SK-N-SH treated with all-trans-retinoic acid at 6 μM for 48 hours (cell line): ENCODE measurements around the gene MAPK10.
A peak's percentile ranks its signal among the peaks of the same experiment; 100 is the strongest.

Source experiments
- ATAC-seq: fragments of 200-7000 bp; cut with Tn5 transposase; 3 replicates; pipeline ENCODE4 v1.9.1; 2020; ENCODE audit warnings: mild to moderate bottlenecking, moderate library complexity
- ARNTL ChIP-seq: fragments of 450-650 bp; formaldehyde crosslinking; IDR thresholded peaks from 2 replicates; pipeline ENCODE4 v1.5.0; 2020; ENCODE audit warnings: low read depth, mild to moderate bottlenecking, moderate library complexity, borderline replicate concordance
- BACH2 ChIP-seq: fragments of 250-450 bp; sonication (Bioruptor Pico); IDR thresholded peaks from 2 replicates; pipeline ENCODE4 v1.9.0; 2021; ENCODE audit warnings: mild to moderate bottlenecking, borderline replicate concordance
- CSDC2 ChIP-seq: fragments of 250-450 bp; sonication (Bioruptor Pico); IDR thresholded peaks from 2 replicates; pipeline ENCODE4 v1.5.0; 2020; ENCODE audit warnings: mild to moderate bottlenecking, moderate library complexity
- CSRNP3 ChIP-seq: fragments of 250-450 bp; sonication (Bioruptor Pico); IDR thresholded peaks from 2 replicates; pipeline ENCODE4 v1.5.1; 2021; ENCODE audit warnings: mild to moderate bottlenecking, moderate library complexity
- GLIS3 ChIP-seq: fragments of 250-450 bp; sonication (Bioruptor Pico); IDR thresholded peaks from 2 replicates; pipeline ENCODE4 v1.5.0; 2020; ENCODE audit warnings: mild to moderate bottlenecking, moderate library complexity
- ISL1 ChIP-seq: fragments of 250-450 bp; sonication (Bioruptor Pico); IDR thresholded peaks from 2 replicates; pipeline ENCODE4 v2.1.2; 2022; ENCODE audit warnings: mild to moderate bottlenecking, moderate library complexity
- OSR1 ChIP-seq: fragments of 250-450 bp; sonication (Bioruptor Pico); IDR thresholded peaks from 2 replicates; pipeline ENCODE4 v1.8.0; 2022; ENCODE audit warnings: moderate library complexity, mild to moderate bottlenecking, inconsistent platforms
- PPARA ChIP-seq: fragments of 250-450 bp; sonication (Bioruptor Pico); IDR thresholded peaks from 2 replicates; pipeline ENCODE4 v1.5.0; 2020; ENCODE audit warnings: mild to moderate bottlenecking, borderline replicate concordance
- RARB ChIP-seq: fragments of 250-450 bp; sonication (Bioruptor Pico); IDR thresholded peaks from 2 replicates; pipeline ENCODE4 v1.8.0; 2021; ENCODE audit warnings: mild to moderate bottlenecking, moderate library complexity
- SNAI2 ChIP-seq: fragments of 250-450 bp; sonication (Bioruptor Pico); IDR thresholded peaks from 2 replicates; pipeline ENCODE4 v1.5.0; 2020; ENCODE audit warnings: mild to moderate bottlenecking, moderate library complexity
- TCF4 ChIP-seq: fragments of 250-450 bp; sonication (Bioruptor Pico); IDR thresholded peaks from 2 replicates; pipeline ENCODE4 v1.8.0; 2021; ENCODE audit warnings: mild to moderate bottlenecking, moderate library complexity, borderline replicate concordance
- TOX ChIP-seq: fragments of 250-450 bp; sonication (Bioruptor Pico); IDR thresholded peaks from 2 replicates; pipeline ENCODE4 v1.8.0; 2021; ENCODE audit warnings: mild to moderate bottlenecking, moderate library complexity, borderline replicate concordance
- ZC3H10 ChIP-seq: fragments of 250-450 bp; sonication (Bioruptor Pico); IDR thresholded peaks from 2 replicates; pipeline ENCODE4 v1.5.1; 2021; ENCODE audit warnings: mild to moderate bottlenecking, moderate library complexity
- ZFP3 ChIP-seq: fragments of 250-450 bp; sonication (Bioruptor Pico); IDR thresholded peaks from 2 replicates; pipeline ENCODE4 v1.5.0; 2020; ENCODE audit warnings: mild to moderate bottlenecking, moderate library complexity
- ZNF70 ChIP-seq: fragments of 450-650 bp; formaldehyde crosslinking; IDR thresholded peaks from 2 replicates; pipeline ENCODE4 v1.5.0; 2020; ENCODE audit warnings: mild to moderate bottlenecking, moderate library complexity
- ZNF8 ChIP-seq: fragments of 450-650 bp; formaldehyde crosslinking; IDR thresholded peaks from 2 replicates; pipeline ENCODE4 v1.5.0; 2020; ENCODE audit warnings: mild to moderate bottlenecking, moderate library complexity
- TF ChIP-seq, protein P1 (sequence below): fragments of 250-450 bp; sonication (Bioruptor Pico); IDR thresholded peaks from 2 replicates; pipeline ENCODE4 v1.5.0; 2020; ENCODE audit warnings: mild to moderate bottlenecking, moderate library complexity
- TF ChIP-seq, protein P2 (sequence below): fragments of 250-450 bp; sonication (Bioruptor Pico); IDR thresholded peaks from 2 replicates; pipeline ENCODE4 v1.8.0; 2020; ENCODE audit warnings: mild to moderate bottlenecking, moderate library complexity, borderline replicate concordance
- TF ChIP-seq, protein P3 (sequence below): fragments of 250-450 bp; sonication (Bioruptor Pico); IDR thresholded peaks from 2 replicates; pipeline ENCODE4 v1.8.0; 2021; ENCODE audit warnings: low read depth, mild to moderate bottlenecking, moderate library complexity, borderline replicate concordance
- TF ChIP-seq, protein P4 (sequence below): fragments of 250-450 bp; sonication (Bioruptor Pico); IDR thresholded peaks from 2 replicates; pipeline ENCODE4 v1.5.1; 2020; ENCODE audit warnings: low read depth, mild to moderate bottlenecking, moderate library complexity

Gene MAPK10

GRCh38 chr4:86035688-86036087 is 324.2 kb downstream of the MAPK10 start:
- ATAC-seq: no peak
- no peak for TF ChIP-seq CSDC2 (CRISPR knock-in tag)
- TF ChIP-seq, protein P1, sequence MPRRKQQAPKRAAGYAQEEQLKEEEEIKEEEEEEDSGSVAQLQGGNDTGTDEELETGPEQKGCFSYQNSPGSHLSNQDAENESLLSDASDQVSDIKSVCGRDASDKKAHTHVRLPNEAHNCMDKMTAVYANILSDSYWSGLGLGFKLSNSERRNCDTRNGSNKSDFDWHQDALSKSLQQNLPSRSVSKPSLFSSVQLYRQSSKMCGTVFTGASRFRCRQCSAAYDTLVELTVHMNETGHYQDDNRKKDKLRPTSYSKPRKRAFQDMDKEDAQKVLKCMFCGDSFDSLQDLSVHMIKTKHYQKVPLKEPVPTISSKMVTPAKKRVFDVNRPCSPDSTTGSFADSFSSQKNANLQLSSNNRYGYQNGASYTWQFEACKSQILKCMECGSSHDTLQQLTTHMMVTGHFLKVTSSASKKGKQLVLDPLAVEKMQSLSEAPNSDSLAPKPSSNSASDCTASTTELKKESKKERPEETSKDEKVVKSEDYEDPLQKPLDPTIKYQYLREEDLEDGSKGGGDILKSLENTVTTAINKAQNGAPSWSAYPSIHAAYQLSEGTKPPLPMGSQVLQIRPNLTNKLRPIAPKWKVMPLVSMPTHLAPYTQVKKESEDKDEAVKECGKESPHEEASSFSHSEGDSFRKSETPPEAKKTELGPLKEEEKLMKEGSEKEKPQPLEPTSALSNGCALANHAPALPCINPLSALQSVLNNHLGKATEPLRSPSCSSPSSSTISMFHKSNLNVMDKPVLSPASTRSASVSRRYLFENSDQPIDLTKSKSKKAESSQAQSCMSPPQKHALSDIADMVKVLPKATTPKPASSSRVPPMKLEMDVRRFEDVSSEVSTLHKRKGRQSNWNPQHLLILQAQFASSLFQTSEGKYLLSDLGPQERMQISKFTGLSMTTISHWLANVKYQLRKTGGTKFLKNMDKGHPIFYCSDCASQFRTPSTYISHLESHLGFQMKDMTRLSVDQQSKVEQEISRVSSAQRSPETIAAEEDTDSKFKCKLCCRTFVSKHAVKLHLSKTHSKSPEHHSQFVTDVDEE (CRISPR knock-in tag): no peak
- TF ChIP-seq TOX (CRISPR knock-in tag): no peak
- TF ChIP-seq, protein P2, sequence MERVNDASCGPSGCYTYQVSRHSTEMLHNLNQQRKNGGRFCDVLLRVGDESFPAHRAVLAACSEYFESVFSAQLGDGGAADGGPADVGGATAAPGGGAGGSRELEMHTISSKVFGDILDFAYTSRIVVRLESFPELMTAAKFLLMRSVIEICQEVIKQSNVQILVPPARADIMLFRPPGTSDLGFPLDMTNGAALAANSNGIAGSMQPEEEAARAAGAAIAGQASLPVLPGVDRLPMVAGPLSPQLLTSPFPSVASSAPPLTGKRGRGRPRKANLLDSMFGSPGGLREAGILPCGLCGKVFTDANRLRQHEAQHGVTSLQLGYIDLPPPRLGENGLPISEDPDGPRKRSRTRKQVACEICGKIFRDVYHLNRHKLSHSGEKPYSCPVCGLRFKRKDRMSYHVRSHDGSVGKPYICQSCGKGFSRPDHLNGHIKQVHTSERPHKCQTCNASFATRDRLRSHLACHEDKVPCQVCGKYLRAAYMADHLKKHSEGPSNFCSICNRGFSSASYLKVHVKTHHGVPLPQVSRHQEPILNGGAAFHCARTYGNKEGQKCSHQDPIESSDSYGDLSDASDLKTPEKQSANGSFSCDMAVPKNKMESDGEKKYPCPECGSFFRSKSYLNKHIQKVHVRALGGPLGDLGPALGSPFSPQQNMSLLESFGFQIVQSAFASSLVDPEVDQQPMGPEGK (CRISPR knock-in tag): no peak

- TF ChIP-seq, protein P2 (CRISPR knock-in tag): no peak
- TF ChIP-seq GLIS3 (CRISPR knock-in tag) (no peak), CSRNP3 (CRISPR knock-in tag) (no peak), ARNTL (CRISPR knock-in tag) (no peak)
- TF ChIP-seq, protein P3, sequence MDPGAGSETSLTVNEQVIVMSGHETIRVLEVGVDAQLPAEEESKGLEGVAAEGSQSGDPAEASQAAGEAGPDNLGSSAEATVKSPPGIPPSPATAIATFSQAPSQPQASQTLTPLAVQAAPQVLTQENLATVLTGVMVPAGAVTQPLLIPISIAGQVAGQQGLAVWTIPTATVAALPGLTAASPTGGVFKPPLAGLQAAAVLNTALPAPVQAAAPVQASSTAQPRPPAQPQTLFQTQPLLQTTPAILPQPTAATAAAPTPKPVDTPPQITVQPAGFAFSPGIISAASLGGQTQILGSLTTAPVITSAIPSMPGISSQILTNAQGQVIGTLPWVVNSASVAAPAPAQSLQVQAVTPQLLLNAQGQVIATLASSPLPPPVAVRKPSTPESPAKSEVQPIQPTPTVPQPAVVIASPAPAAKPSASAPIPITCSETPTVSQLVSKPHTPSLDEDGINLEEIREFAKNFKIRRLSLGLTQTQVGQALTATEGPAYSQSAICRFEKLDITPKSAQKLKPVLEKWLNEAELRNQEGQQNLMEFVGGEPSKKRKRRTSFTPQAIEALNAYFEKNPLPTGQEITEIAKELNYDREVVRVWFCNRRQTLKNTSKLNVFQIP: no peak
- no peak for ATAC-seq
Measured at GRCh38 chr4:86034616-86035015, 325.2 kb downstream of the MAPK10 start.

- ATAC-seq: peak; percentile 60
- TF ChIP-seq PPARA (CRISPR knock-in tag) (no peak), TCF4 (CRISPR knock-in tag) (no peak), ZNF8 (no peak), ISL1 (no peak), ZC3H10 (no peak), GLIS3 (CRISPR knock-in tag) (no peak), CSDC2 (CRISPR knock-in tag) (no peak), BACH2 (no peak), ZNF70 (CRISPR knock-in tag) (no peak), ZFP3 (no peak), SNAI2 (no peak), OSR1 (CRISPR knock-in tag) (no peak), RARB (CRISPR knock-in tag) (no peak), TOX (CRISPR knock-in tag) (no peak)
- TF ChIP-seq, protein P4, sequence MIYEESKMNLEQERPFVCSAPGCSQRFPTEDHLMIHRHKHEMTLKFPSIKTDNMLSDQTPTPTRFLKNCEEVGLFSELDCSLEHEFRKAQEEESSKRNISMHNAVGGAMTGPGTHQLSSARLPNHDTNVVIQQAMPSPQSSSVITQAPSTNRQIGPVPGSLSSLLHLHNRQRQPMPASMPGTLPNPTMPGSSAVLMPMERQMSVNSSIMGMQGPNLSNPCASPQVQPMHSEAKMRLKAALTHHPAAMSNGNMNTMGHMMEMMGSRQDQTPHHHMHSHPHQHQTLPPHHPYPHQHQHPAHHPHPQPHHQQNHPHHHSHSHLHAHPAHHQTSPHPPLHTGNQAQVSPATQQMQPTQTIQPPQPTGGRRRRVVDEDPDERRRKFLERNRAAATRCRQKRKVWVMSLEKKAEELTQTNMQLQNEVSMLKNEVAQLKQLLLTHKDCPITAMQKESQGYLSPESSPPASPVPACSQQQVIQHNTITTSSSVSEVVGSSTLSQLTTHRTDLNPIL (CRISPR knock-in tag): no peak
- TF ChIP-seq, protein P3: no peak
- TF ChIP-seq, protein P1 (CRISPR knock-in tag): no peak
Measured at GRCh38 chr4:86033171-86033570, 326.7 kb downstream of the MAPK10 start.
